Fibroblast of lung (primary cell): ENCODE results near the gene PACSIN2.

ENCODE experiments used
- EZH2 ChIP-seq: IDR thresholded peaks from 2 replicates; pipeline ENCODE4 v1.5.1; 2012; ENCODE audit warnings: low read length, control low read depth, mild to moderate bottlenecking; ENCODE audit errors: missing control alignments
- TF ChIP-seq, protein P1 (sequence below), 2 donors: IDR thresholded peaks in 1 of 2; conservative IDR thresholded peaks in 1 of 2; 1 replicate in 1 of 2; 2 replicates in 1 of 2; pipeline ENCODE4 v1.5.1; 2011 to 2012; ENCODE audit warnings: low read length in 2 of 2, control low read depth in 1 of 2, inconsistent platforms in 1 of 2, low read depth in 1 of 2, mild to moderate bottlenecking in 1 of 2

DNA sequence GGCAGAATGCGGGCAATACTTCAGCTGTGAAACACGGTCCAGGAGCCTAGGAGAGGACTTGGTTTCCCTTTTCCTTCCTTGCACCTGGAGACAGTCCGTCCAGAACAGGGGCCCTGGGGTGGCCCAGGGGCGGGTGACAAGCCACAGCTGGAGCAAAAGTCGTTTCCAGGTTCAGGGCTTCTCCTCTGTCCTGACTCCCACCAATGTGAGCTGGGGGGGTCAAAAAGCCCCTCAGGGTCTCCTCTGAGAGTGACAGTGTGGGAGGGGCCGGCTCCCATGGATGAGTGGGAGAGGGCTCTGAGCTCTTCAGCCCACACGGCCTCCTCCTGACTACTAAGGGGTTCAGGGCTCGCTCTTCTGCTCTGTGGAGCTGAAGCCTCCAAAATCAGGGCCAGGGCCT is 137.8 kb downstream of the PACSIN2 start:
- TF ChIP-seq, protein P1, sequence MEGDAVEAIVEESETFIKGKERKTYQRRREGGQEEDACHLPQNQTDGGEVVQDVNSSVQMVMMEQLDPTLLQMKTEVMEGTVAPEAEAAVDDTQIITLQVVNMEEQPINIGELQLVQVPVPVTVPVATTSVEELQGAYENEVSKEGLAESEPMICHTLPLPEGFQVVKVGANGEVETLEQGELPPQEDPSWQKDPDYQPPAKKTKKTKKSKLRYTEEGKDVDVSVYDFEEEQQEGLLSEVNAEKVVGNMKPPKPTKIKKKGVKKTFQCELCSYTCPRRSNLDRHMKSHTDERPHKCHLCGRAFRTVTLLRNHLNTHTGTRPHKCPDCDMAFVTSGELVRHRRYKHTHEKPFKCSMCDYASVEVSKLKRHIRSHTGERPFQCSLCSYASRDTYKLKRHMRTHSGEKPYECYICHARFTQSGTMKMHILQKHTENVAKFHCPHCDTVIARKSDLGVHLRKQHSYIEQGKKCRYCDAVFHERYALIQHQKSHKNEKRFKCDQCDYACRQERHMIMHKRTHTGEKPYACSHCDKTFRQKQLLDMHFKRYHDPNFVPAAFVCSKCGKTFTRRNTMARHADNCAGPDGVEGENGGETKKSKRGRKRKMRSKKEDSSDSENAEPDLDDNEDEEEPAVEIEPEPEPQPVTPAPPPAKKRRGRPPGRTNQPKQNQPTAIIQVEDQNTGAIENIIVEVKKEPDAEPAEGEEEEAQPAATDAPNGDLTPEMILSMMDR (conservative IDR thresholded peaks at IDR 0.05 in 1 of 2, IDR thresholded peaks at IDR 0.05 in 1 of 2; ENCODE audit: low read depth in 1 of 2, low read length in 2 of 2), result no peak
- no peak for TF ChIP-seq EZH2
